ENCODE measurements around the gene ALX3.

GRCh38 chr1:110012100-110012780 lies 58.2 kb downstream of the ALX3 start:
- TF ChIP-seq POLR2AphosphoS5 (IDR thresholded peaks at IDR 0.05; ENCODE audit: low read depth, low read length) (no peak), FOXP2 (optimal IDR thresholded peaks at IDR 0.05; ENCODE audit: borderline replicate concordance, extremely low read depth, extremely low read length, insufficient read depth) (no peak), TAF1 (IDR thresholded peaks at IDR 0.05; ENCODE audit: borderline replicate concordance, insufficient read depth, low read length) (no peak), SIN3A (IDR thresholded peaks at IDR 0.05; ENCODE audit: borderline replicate concordance, insufficient read depth, low read length) (no peak)
- TF ChIP-seq, protein P1, sequence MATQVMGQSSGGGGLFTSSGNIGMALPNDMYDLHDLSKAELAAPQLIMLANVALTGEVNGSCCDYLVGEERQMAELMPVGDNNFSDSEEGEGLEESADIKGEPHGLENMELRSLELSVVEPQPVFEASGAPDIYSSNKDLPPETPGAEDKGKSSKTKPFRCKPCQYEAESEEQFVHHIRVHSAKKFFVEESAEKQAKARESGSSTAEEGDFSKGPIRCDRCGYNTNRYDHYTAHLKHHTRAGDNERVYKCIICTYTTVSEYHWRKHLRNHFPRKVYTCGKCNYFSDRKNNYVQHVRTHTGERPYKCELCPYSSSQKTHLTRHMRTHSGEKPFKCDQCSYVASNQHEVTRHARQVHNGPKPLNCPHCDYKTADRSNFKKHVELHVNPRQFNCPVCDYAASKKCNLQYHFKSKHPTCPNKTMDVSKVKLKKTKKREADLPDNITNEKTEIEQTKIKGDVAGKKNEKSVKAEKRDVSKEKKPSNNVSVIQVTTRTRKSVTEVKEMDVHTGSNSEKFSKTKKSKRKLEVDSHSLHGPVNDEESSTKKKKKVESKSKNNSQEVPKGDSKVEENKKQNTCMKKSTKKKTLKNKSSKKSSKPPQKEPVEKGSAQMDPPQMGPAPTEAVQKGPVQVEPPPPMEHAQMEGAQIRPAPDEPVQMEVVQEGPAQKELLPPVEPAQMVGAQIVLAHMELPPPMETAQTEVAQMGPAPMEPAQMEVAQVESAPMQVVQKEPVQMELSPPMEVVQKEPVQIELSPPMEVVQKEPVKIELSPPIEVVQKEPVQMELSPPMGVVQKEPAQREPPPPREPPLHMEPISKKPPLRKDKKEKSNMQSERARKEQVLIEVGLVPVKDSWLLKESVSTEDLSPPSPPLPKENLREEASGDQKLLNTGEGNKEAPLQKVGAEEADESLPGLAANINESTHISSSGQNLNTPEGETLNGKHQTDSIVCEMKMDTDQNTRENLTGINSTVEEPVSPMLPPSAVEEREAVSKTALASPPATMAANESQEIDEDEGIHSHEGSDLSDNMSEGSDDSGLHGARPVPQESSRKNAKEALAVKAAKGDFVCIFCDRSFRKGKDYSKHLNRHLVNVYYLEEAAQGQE (IDR thresholded peaks at IDR 0.05; ENCODE audit: insufficient read depth in 1 of 2, low read depth in 2 of 2, low read length in 2 of 2): no peak

All from PFSK-1 (cell line).